Chondrocyte (in vitro differentiated cells): Measurements from ENCODE around the gene DNAAF2. TPM values are rescaled to one million over a fixed set of nuclear protein-coding genes. Genes with fewer than 3 reads are reported as not detected.

Experiments
- DNase-seq: peaks from one replicate; pipeline ENCODE4 v3.0.0; 2021; ENCODE audit warnings: mixed read lengths, low spot score
- H3K27ac Mint-ChIP-seq: one replicate; pipeline ENCODE4 v1.8.0; 2021; ENCODE audit warnings: mild to moderate bottlenecking, moderate library complexity, mixed read lengths; ENCODE audit not compliant: unreplicated experiment
- H3K27me3 Mint-ChIP-seq: 2 replicates; pipeline ENCODE4 v1.8.0; 2021; ENCODE audit warnings: low read depth, mixed read lengths
- H3K36me3 Mint-ChIP-seq: 2 replicates; pipeline ENCODE4 v1.8.0; 2021; ENCODE audit warnings: low read depth, mixed read lengths
- H3K4me1 Mint-ChIP-seq: 2 replicates; pipeline ENCODE4 v1.8.0; 2021; ENCODE audit warnings: low read depth, mild to moderate bottlenecking, mixed read lengths
- H3K4me3 Mint-ChIP-seq: one replicate; pipeline ENCODE4 v1.8.0; 2021; ENCODE audit warnings: mild to moderate bottlenecking, moderate library complexity, mixed read lengths; ENCODE audit not compliant: unreplicated experiment
- H3K9me3 Mint-ChIP-seq: 2 replicates; pipeline ENCODE4 v1.8.0; 2021; ENCODE audit warnings: low read depth, mixed read lengths
- total RNA-seq: library from RNA; stranded (reverse); gene quantifications from 3 replicates; pipeline ENCODE4 v1.2.1, GENCODE V29; 2021
- TF ChIP-seq, protein P1 (sequence below): fragments of 200-600 bp; sonication (generic); IDR thresholded peaks from 2 replicates; pipeline ENCODE4 v1.5.0; 2021; ENCODE audit warnings: antibody characterized with exemption, mild to moderate bottlenecking, moderate library complexity

The DNAAF2 gene
- total RNA-seq, 1 donor from 2014 or later, result 5.5 TPM

DNA sequence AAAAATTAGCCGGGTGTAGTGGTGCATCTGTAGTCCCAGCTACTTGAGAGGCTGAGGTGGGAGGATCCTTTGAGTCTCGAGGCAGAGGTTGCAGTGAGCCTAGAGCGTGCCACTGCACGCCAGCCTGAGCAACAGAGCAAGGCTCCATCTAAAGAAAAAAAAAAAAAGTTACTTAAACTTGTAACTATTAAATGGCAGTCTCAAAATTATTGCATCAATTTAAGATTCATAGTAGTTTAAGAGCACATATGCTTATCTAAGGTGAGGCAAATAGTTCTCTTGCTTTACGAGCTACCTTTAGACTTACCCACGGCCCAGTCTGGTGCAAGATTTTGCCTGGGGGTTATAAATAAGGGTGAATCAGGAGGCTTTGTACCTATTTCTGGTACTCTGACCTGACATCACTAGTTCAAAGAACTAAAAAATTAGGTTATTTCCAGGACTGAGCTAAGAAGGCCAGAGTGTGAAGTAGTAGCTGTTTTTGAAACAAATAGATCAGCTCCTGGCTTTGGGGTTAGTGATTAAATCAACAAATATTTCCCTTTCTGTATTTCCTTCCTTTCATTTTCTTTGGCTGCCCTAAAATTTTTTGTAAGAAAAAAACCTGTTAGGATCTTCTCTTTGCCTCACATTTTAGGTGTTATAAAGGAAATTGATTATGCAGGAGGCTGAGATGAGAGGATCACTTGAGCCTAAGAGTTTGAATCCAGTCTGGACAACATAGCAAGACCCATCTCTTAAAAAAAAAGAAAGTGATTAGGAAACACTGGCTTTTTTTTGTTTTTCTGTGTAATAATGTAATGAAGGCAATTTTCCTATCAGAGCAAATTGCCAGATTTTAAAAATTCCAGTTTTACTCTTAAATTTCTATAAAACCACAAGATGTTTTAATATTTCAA, 10.9 kb downstream of the DNAAF2 start:
- Mint-ChIP-seq H3K4me3 (peak overlapping the region; percentile 25), H3K4me1 (peaks cover 49% of the 10 kb centered on the region), H3K36me3 (peaks cover 5% of the 10 kb centered on the region), H3K9me3 (no peaks in the 10 kb centered on the region), H3K27me3 (no peaks in the 10 kb centered on the region), H3K27ac (no peak overlapping the region)
- no peak for DNase-seq
- TF ChIP-seq, protein P1, sequence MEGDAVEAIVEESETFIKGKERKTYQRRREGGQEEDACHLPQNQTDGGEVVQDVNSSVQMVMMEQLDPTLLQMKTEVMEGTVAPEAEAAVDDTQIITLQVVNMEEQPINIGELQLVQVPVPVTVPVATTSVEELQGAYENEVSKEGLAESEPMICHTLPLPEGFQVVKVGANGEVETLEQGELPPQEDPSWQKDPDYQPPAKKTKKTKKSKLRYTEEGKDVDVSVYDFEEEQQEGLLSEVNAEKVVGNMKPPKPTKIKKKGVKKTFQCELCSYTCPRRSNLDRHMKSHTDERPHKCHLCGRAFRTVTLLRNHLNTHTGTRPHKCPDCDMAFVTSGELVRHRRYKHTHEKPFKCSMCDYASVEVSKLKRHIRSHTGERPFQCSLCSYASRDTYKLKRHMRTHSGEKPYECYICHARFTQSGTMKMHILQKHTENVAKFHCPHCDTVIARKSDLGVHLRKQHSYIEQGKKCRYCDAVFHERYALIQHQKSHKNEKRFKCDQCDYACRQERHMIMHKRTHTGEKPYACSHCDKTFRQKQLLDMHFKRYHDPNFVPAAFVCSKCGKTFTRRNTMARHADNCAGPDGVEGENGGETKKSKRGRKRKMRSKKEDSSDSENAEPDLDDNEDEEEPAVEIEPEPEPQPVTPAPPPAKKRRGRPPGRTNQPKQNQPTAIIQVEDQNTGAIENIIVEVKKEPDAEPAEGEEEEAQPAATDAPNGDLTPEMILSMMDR, result no peak

DNA sequence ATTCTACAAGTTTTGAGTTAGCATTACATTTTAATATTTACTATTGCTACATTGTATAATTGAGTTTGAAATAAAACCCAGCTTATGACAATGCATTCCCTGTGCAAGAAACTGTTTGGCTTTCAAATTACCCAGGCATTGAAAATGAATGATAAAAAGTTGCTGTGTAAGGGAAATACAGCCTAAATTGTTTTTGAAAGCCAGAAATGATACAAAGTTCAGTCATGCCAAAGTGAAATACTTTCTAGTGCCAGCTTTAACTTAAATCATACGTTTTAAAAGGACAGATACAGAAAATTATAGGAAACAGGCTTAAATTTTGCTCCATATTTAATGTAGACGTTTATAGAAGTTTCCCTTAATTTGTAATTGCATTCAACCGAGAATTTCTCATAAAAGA, 11.7 kb downstream of the DNAAF2 start:
- no peaks in the 10 kb centered on the region for H3K27me3 Mint-ChIP-seq
- no peak overlapping the region for H3K27ac Mint-ChIP-seq
- peak overlapping the region; percentile 25 for H3K4me3 Mint-ChIP-seq
- TF ChIP-seq, protein P1, result no peak
- no peak for DNase-seq
- H3K9me3 Mint-ChIP-seq, result no peaks in the 10 kb centered on the region
- H3K4me1 Mint-ChIP-seq, result peaks cover 53% of the 10 kb centered on the region
- H3K36me3 Mint-ChIP-seq, result peaks cover 10% of the 10 kb centered on the region

DNA sequence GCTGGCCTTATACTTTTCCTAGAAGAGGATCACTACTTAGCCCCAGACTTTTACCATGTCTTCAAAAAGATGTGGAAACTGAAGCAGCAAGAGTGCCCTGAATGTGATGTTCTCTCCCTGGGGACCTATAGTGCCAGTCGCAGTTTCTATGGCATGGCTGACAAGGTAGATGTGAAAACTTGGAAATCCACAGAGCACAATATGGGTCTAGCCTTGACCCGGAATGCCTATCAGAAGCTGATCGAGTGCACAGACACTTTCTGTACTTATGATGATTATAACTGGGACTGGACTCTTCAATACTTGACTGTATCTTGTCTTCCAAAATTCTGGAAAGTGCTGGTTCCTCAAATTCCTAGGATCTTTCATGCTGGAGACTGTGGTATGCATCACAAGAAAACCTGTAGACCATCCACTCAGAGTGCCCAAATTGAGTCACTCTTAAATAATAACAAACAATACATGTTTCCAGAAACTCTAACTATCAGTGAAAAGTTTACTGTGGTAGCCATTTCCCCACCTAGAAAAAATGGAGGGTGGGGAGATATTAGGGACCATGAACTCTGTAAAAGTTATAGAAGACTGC, 12.9 kb downstream of the DNAAF2 start:
- TF ChIP-seq, protein P1, result no peak

DNA sequence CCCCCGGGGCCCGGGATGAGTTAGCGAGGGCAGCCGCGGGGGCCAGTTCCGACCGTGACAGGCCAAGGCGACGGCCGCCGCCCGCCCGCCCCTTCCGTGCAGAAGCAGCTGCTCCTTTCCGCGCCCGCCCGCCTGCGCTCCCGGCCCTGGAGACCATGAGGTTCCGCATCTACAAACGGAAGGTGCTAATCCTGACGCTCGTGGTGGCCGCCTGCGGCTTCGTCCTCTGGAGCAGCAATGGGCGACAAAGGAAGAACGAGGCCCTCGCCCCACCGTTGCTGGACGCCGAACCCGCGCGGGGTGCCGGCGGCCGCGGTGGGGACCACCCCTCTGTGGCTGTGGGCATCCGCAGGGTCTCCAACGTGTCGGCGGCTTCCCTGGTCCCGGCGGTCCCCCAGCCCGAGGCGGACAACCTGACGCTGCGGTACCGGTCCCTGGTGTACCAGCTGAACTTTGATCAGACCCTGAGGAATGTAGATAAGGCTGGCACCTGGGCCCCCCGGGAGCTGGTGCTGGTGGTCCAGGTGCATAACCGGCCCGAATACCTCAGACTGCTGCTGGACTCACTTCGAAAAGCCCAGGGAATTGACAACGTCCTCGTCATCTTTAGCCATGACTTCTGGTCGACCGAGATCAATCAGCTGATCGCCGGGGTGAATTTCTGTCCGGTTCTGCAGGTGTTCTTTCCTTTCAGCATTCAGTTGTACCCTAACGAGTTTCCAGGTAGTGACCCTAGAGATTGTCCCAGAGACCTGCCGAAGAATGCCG, 13.7 kb downstream of the DNAAF2 start:
- Mint-ChIP-seq H3K4me1 (peaks cover 57% of the 10 kb centered on the region), H3K27me3 (no peaks in the 10 kb centered on the region), H3K27ac (peak overlapping the region; percentile 95), H3K36me3 (peaks cover 15% of the 10 kb centered on the region), H3K4me3 (peak overlapping the region; percentile 97), H3K9me3 (no peaks in the 10 kb centered on the region)
- peak; percentile 93 for DNase-seq
- TF ChIP-seq, protein P1, result peak; percentile 46

More for the DNA sequence above, 12.9 kb downstream of the DNAAF2 start:
- H3K36me3 Mint-ChIP-seq, result peaks cover 14% of the 10 kb centered on the region
- H3K4me1 Mint-ChIP-seq, result peaks cover 58% of the 10 kb centered on the region
- H3K9me3 Mint-ChIP-seq, result no peaks in the 10 kb centered on the region
- H3K27me3 Mint-ChIP-seq, result no peaks in the 10 kb centered on the region
- H3K4me3 Mint-ChIP-seq, result peak overlapping the region; percentile 97
- DNase-seq, result no peak
- no peak overlapping the region for H3K27ac Mint-ChIP-seq
